Measurements from ENCODE around the gene LYZL1. TPM values are rescaled to one million over a fixed set of nuclear protein-coding genes. Genes with fewer than 3 reads are reported as not detected.

The LYZL1 gene
- total RNA-seq, 4 donors from 2014 or later = not detected

DNA sequence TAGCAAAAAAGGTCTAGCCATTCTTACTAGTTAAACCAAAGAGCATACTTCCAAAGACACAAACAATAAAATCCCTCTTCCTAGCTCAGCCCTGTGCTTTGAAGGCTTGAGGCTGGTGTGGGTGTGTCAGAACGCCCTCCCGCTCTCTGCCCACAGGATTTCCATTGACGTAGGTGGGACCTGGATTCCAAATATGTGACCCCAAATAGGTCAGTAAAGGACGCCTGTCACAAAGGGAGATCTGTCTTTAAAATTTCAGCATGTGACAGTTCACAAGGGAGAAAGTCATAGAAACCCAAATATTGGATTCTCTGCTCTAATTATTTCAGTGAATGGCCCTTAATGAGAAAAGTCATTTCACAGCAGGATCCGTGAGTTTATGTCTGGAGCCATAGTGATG, 39.9 kb upstream of the LYZL1 start:
- TF ChIP-seq CTCF (IDR thresholded peaks at IDR 0.05) = no peak
- WGBS, 2 donors (ENCODE audit: low coverage in 1 of 2) = 28 to 38% methylated on average over 5 of the region's 5 CpGs
- H3K27ac ChIP-seq = no peak overlapping the region
- no peak overlapping the region for H3K4me3 ChIP-seq
- H3K36me3 ChIP-seq = no peaks in the 10 kb centered on the region
- ATAC-seq = no peak
- H3K9me3 ChIP-seq = no peaks in the 10 kb centered on the region
- H3K27me3 ChIP-seq = peaks cover 49% of the 10 kb centered on the region
- H3K4me1 ChIP-seq = no peaks in the 10 kb centered on the region

DNA sequence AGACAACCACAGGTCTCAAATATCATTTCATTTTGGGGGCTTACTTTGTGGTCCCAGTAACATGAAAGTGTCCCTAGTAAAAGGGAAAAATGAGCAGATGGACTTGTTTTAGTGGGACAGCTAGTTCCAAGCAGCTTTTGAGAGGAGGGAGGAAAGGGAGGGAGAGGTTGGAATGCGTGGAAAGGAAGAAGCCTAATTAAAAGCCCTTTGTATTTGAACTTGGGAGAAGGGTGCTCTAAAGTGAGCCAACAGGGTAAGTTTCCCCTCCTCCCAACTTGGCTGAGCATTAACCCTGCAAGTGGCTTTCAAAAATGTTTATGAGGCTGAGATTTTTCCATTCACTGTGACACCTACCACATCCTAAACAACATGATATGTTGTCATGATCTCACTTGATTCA, 38.8 kb upstream of the LYZL1 start:
- WGBS, 2 donors (ENCODE audit: low coverage in 1 of 2) = 60% methylated on average over 1 of the region's 1 CpG; no CpG with 5 or more reads in 1 of the 2 donors
- ATAC-seq = no peak
- Histone ChIP-seq H3K4me3 (no peak overlapping the region), H3K27ac (no peak overlapping the region), H3K9me3 (no peaks in the 10 kb centered on the region), H3K36me3 (no peaks in the 10 kb centered on the region), H3K4me1 (no peaks in the 10 kb centered on the region), H3K27me3 (peaks cover 53% of the 10 kb centered on the region)
- no peak for TF ChIP-seq POLR2AphosphoS5 (IDR thresholded peaks at IDR 0.05)
- no peak for TF ChIP-seq POLR2A (IDR thresholded peaks at IDR 0.05)
- TF ChIP-seq CTCF (IDR thresholded peaks at IDR 0.05) = no peak

DNA sequence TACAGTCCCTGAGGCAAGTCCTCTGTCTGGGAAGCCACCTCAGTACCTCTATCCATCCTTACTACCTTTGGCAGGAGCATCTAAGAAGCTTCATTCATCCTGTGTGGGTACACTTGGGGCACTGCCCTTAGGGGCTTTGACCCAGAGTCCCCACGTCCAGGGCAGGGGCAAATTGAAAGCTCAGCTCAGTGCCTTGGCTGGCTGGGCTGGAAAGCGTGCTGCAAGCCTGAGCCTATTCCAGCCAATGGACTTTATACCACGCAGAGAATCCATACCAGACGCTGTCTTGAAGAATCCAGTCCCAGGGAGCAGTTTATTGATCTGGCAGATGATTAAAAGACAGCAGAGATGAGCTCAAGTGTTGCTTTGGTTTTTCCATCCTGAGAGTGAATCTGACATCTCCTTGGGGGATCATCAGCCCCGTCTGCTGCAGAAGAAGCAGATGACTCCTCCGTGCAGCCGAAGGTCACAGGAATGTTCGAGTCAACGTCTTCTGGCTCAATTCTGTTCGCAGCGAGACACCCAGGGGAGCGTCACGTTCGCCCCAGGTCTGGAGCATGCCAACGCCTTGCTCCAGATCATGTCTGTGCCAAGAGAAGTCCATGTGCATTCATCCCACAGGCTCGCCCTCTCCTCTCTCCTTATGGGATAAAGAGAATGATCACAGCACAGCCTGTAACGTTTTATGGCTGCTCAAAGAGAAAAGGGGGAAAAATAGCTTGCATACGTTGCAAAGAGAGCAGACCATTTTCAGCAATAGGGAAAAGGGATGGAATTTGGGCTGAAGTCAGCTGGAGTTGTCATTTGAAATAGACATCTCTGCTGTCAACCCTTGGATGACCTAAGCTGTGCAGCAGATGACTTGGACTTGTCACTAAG, 35.8 kb upstream of the LYZL1 start:
- no peak overlapping the region for H3K4me3 ChIP-seq
- 65 to 70% methylated on average over 5 to 11 of the region's 18 CpGs for WGBS, 2 donors (ENCODE audit: low coverage in 1 of 2)
- no peak for ATAC-seq
- no peaks in the 10 kb centered on the region for H3K9me3 ChIP-seq
- no peak for TF ChIP-seq POLR2AphosphoS5 (IDR thresholded peaks at IDR 0.05)
- no peak for TF ChIP-seq POLR2A (IDR thresholded peaks at IDR 0.05)
- no peak for TF ChIP-seq CTCF (IDR thresholded peaks at IDR 0.05)
- no peak for TF ChIP-seq EP300 (IDR thresholded peaks at IDR 0.05)
- peaks cover 0 to 7% (median 0%) of the 10 kb centered on the region in 3 donors for H3K4me1 ChIP-seq
- H3K27me3 ChIP-seq = peaks cover 53% of the 10 kb centered on the region
- no peak overlapping the region for H3K27ac ChIP-seq
- no peaks in the 10 kb centered on the region for H3K36me3 ChIP-seq

DNA sequence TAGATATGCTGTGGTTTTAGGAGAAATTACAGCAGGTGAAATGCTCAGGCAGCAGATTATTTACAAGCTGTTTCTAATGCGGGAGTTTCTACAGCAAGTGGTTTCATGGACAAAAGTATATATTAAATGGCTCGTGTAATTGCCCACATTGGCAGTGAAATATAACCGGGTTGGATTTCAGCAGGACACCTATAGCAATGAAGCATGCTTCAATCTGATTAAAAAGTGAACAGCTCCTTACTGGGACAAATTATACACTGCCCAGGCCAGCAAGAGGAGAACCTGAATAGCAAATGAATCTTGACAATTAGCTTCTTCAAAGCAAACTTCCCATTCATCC, 35.2 kb upstream of the LYZL1 start:
- ATAC-seq = no peak
- WGBS, 2 donors (ENCODE audit: low coverage in 1 of 2) = 71 to 73% methylated on average over 3 of the region's 3 CpGs
- TF ChIP-seq CTCF (IDR thresholded peaks at IDR 0.05) (no peak), POLR2A (IDR thresholded peaks at IDR 0.05) (no peak), EP300 (IDR thresholded peaks at IDR 0.05) (no peak), POLR2AphosphoS5 (IDR thresholded peaks at IDR 0.05) (no peak)
- Histone ChIP-seq H3K27me3 (peaks cover 53% of the 10 kb centered on the region), H3K4me3 (no peak overlapping the region), H3K9me3 (no peaks in the 10 kb centered on the region), H3K27ac (no peak overlapping the region), H3K4me1 (peaks cover 0 to 7% (median 0%) of the 10 kb centered on the region in 3 donors), H3K36me3 (no peaks in the 10 kb centered on the region)

All from gastroesophageal sphincter (tissue), 4 donors.